SK-N-SH (cell line): ENCODE measurements around the gene ASGR1. TPM values are rescaled to one million over a fixed set of nuclear protein-coding genes. Genes with fewer than 3 reads are reported as not detected.
A peak's percentile ranks its signal among the peaks of the same experiment; 100 is the strongest.

ENCODE experiments used
- CTCF ChIA-PET: fragments of 300-600, 350-600 bp; formaldehyde crosslinking; extraction: SDS; loops from one replicate; lab custom pipeline; 2021; lab: Yijun Ruan, JAX
- POLR2A ChIA-PET: fragments of 350-600 bp; sonication (Branson Sonifier 250); formaldehyde crosslinking; extraction: SDS; loops from one replicate; lab custom pipeline; 2020; ENCODE audit warnings: antibody characterized with exemption, inconsistent platforms; lab: Yijun Ruan, JAX
- DNase-seq: peaks from one replicate; pipeline ENCODE4 v3.0.0; 2012
- H2AFZ ChIP-seq: fragments of 200-600 bp; sonication (generic); 2 replicates; pipeline ENCODE4 v1.8.1; 2016; ENCODE audit warnings: antibody characterized with exemption, mild to moderate bottlenecking, low read depth
- H3F3A ChIP-seq: fragments of 200-600 bp; sonication (generic); replicated peaks from 2 replicates; pipeline ENCODE3; 2016; ENCODE audit warnings: antibody characterized with exemption, mild to moderate bottlenecking; ENCODE audit not compliant: insufficient read depth
- H3K27ac ChIP-seq, 2 experiments: fragments of 200-500 bp in 1 of 2; fragments of 200-600 bp in 1 of 2; sonication (Bioruptor generic) in 1 of 2; sonication (generic), shearing (Covaris generic) in 1 of 2; 2 replicates each; pipeline versions ENCODE4 v1.5.1 to v1.6.1; 2014 to 2016; ENCODE audit warnings: low read depth in 2 of 2, inconsistent platforms in 1 of 2, low read length in 1 of 2, mild to moderate bottlenecking in 1 of 2, mixed read lengths in 1 of 2
- H3K27me3 ChIP-seq: fragments of 200-600 bp; sonication (generic), shearing (Covaris generic); 2 replicates; pipeline ENCODE4 v1.6.1; 2016; ENCODE audit warnings: mixed run types; ENCODE audit not compliant: insufficient read depth
- H3K36me3 ChIP-seq, 2 experiments: fragments of 200-500 bp in 1 of 2; fragments of 200-600 bp in 1 of 2; sonication (Bioruptor generic) in 1 of 2; sonication (generic) in 1 of 2; replicated peaks in 1 of 2; 2 replicates each; pipeline versions ENCODE3 to v1.5.1; 2014 to 2016; ENCODE audit warnings: low read length in 1 of 2, mild to moderate bottlenecking in 1 of 2; ENCODE audit not compliant: insufficient read depth in 2 of 2, control insufficient read depth in 1 of 2
- H3K4me1 ChIP-seq, 2 experiments: fragments of 200-500 bp in 1 of 2; fragments of 200-600 bp in 1 of 2; sonication (Bioruptor generic) in 1 of 2; sonication (generic), shearing (Covaris generic) in 1 of 2; 2 replicates each; pipeline versions ENCODE4 v1.5.1 to v1.6.1; 2014 to 2016; ENCODE audit warnings: low read depth in 1 of 2, low read length in 1 of 2, mixed run types in 1 of 2; ENCODE audit not compliant: insufficient read depth in 2 of 2, control insufficient read depth in 1 of 2
- H3K4me2 ChIP-seq: fragments of 200-600 bp; sonication (generic), shearing (Covaris generic); 2 replicates; pipeline ENCODE4 v1.6.1; 2017; ENCODE audit warnings: mixed run types
- H3K4me3 ChIP-seq, 2 experiments: fragments of 200-500 bp in 1 of 2; fragments of 200-600 bp in 1 of 2; sonication (Bioruptor generic) in 1 of 2; sonication (generic), shearing (Covaris generic) in 1 of 2; 2 replicates each; pipeline versions ENCODE4 v1.5.1 to v1.8.1; 2014 to 2016; ENCODE audit warnings: low read depth in 2 of 2, inconsistent platforms in 1 of 2, low read length in 1 of 2, mild to moderate bottlenecking in 1 of 2, mixed read lengths in 1 of 2, moderate library complexity in 1 of 2
- H3K79me2 ChIP-seq: fragments of 200-600 bp; sonication (generic); 2 replicates; pipeline ENCODE4 v1.8.1; 2017; ENCODE audit warnings: mild to moderate bottlenecking; ENCODE audit not compliant: insufficient read depth
- H3K9ac ChIP-seq: fragments of 200-600 bp; sonication (generic); 2 replicates; pipeline ENCODE4 v1.6.1; 2017; ENCODE audit warnings: mixed run types
- H3K9me2 ChIP-seq: fragments of 200-600 bp; sonication (generic); 2 replicates; pipeline ENCODE4 v1.6.1; 2017; ENCODE audit warnings: mixed run types
- H3K9me3 ChIP-seq: fragments of 200-600 bp; sonication (generic); 2 replicates; pipeline ENCODE4 v1.6.1; 2017; ENCODE audit warnings: mixed run types, mild to moderate bottlenecking, moderate library complexity
- H4K20me1 ChIP-seq: fragments of 200-600 bp; sonication (generic); 2 replicates; pipeline ENCODE4 v1.6.1; 2017; ENCODE audit warnings: mild to moderate bottlenecking, mixed run types; ENCODE audit not compliant: insufficient read depth
- EP300 ChIP-seq, 2 experiments: IDR thresholded peaks; 2 replicates each; pipeline versions ENCODE4 v1.4.0 to v1.6.1; 2012; ENCODE audit warnings: borderline replicate concordance in 1 of 2, low read depth in 1 of 2, low read length in 1 of 2
- EZH2phosphoT487 ChIP-seq: fragments of 200-600 bp; sonication (generic); IDR thresholded peaks from 2 replicates; pipeline ENCODE4 v1.6.1; 2017; ENCODE audit warnings: low read depth, mixed run types, mild to moderate bottlenecking, antibody characterized with exemption, moderate library complexity, borderline replicate concordance
- FOXJ3 ChIP-seq: sonication (generic); formaldehyde crosslinking; IDR thresholded peaks from 2 replicates; pipeline ENCODE4 v1.5.1; 2020; ENCODE audit warnings: mild to moderate bottlenecking, missing genetic modification reagents
- FOXM1 ChIP-seq: IDR thresholded peaks from 2 replicates; pipeline ENCODE4 v1.4.0; 2012; ENCODE audit warnings: low read depth, mild to moderate bottlenecking
- GATA2 ChIP-seq: sonication (generic); formaldehyde crosslinking; IDR thresholded peaks from 2 replicates; pipeline ENCODE4 v1.5.0; 2020; ENCODE audit warnings: mild to moderate bottlenecking, missing genetic modification reagents
- JUND ChIP-seq: IDR thresholded peaks from 2 replicates; pipeline ENCODE4 v1.4.0; 2012
- MAX ChIP-seq: IDR thresholded peaks from 2 replicates; pipeline ENCODE4 v1.4.0; 2012; ENCODE audit warnings: low read depth
- MXI1 ChIP-seq: IDR thresholded peaks from 2 replicates; pipeline ENCODE4 v1.6.1; 2012; ENCODE audit warnings: mild to moderate bottlenecking, low read depth, low read length, improper control_type of control experiment
- NRF1 ChIP-seq: IDR thresholded peaks from 2 replicates; pipeline ENCODE4 v1.6.1; 2012; ENCODE audit warnings: low read depth, mild to moderate bottlenecking, low read length
- POLR2AphosphoS5 ChIP-seq: IDR thresholded peaks from 2 replicates; pipeline ENCODE4 v1.6.1; 2012; ENCODE audit warnings: low read depth, low read length
- RAD21 ChIP-seq: IDR thresholded peaks from 2 replicates; pipeline ENCODE4 v1.6.1; 2012; ENCODE audit warnings: mild to moderate bottlenecking, low read length
- RCOR1 ChIP-seq: fragments of 150-350 bp; IDR thresholded peaks from 2 replicates; pipeline ENCODE4 v1.6.1; 2017; ENCODE audit warnings: antibody characterized with exemption, low read length
- RFX5 ChIP-seq: IDR thresholded peaks from 2 replicates; pipeline ENCODE4 v1.6.1; 2012; ENCODE audit warnings: mild to moderate bottlenecking, improper control_type of control experiment, low read length
- TEAD4 ChIP-seq: IDR thresholded peaks from 2 replicates; pipeline ENCODE4 v1.4.0; 2012; ENCODE audit warnings: mild to moderate bottlenecking, borderline replicate concordance; ENCODE audit not compliant: insufficient read depth
- YY1 ChIP-seq: IDR thresholded peaks from 2 replicates; pipeline ENCODE4 v1.4.0; 2012; ENCODE audit warnings: low read depth, mild to moderate bottlenecking
- WGBS: methylation state at CpG from one replicate; pipeline ENCODE4 v1.1.6; 2017; ENCODE audit warnings: low lambda C conversion rate; 5-methylcytosine and 5-hydroxymethylcytosine counted together
- polyA plus RNA-seq, 3 experiments: library from polyadenylated mRNA; depleted of rRNA; stranded (reverse); fragments of >200 nt; gene quantifications; 2 replicates each; pipeline ENCODE4 v1.2.3, GENCODE V29; 2012
- TF ChIP-seq, protein P1 (sequence below): fragments of 200-600 bp; sonication (generic); IDR thresholded peaks from 2 replicates; pipeline ENCODE4 v1.6.1; 2017; ENCODE audit warnings: antibody characterized with exemption, mild to moderate bottlenecking, moderate library complexity
- TF ChIP-seq, protein P2 (sequence below): fragments of 150-350 bp; IDR thresholded peaks from 2 replicates; pipeline ENCODE4 v1.6.1; 2016; ENCODE audit warnings: mild to moderate bottlenecking, low read depth, low read length
- TF ChIP-seq, protein P3 (sequence below): fragments of 150-350 bp; IDR thresholded peaks from 2 replicates; pipeline ENCODE4 v1.6.1; 2017; ENCODE audit warnings: antibody characterized with exemption, low read length, low read depth, borderline replicate concordance

Gene ASGR1
- polyA plus RNA-seq (2012; rRNA removed), result 2.0 and 2.1 TPM in 2 replicates
- 0.46 and 0.73 TPM in 2 replicates for polyA plus RNA-seq (2012; cell fraction: cytosol; rRNA removed)
- polyA plus RNA-seq (2012; cell fraction: nucleus; rRNA removed), result 14.5 and 19.7 TPM in 2 replicates

DNA sequence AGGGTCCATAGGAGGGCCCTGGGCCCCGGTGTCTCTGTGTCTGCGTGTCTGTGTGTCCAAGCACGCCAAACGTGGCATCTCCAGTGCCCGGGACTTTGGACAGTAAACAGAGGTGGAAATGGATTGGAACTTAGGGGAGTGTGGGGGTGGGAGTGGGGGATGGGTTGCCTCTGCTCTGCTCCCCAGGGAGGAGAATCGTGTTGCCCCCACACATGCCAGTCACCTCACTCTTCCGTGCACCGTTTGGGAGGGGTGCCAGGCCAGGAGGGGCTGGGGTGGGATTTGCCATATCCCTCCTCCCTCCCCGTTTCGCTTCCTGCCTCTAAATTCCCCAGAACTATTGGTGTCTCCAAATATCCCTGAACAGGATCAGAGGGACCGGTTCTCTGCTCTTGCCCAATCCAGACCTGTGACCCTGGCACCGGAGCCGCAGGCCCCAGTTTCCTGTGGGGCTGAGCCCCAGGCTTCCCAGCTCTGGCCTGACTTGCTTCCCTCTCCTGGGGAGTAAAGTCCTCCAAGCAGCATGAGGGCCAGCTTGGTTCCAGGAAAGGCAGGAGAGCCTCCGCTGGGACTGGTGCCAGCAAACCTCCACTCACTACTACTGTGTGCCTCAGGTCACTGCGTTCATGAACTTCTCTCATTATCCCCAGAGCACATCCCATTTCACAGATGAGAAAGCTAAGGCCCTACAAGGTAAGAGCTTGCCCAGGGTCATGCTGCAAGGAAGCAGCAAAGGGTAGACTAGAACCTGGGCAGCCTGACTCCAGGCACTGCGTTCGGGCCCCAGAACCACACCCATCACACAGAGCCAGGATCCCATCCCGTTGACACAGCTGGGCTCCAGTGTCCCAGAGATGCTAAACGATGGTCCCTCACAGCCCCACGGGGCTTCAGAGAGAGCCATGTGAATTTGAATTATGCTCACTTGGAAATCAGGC lies at the start of gene ASGR1:
Gene ASGR1 (minus strand): TSS at position 54 of the 938 bp plus-strand sequence. CDS start 807 bp downstream, outside the sequence.
- Histone ChIP-seq H3F3A (peaks cover 3% of the 10 kb centered on the region), H3K9me3 (no peaks in the 10 kb centered on the region), H3K36me3 (no peaks in the 10 kb centered on the region), H3K4me1 (peaks cover 0 to 13% of the 10 kb centered on the region in 2 experiments; a peak in 1 of 4 replicates), H3K4me3 (peak within 1 kb of the TSS in 1 of 2 experiments; percentile 38; a peak in 1 of 4 replicates), H3K4me2 (peak within 1 kb of the TSS; percentile 93), H3K27ac (no peak within 1 kb of the TSS), H2AFZ (no peak within 1 kb of the TSS), H3K27me3 (no peaks in the 10 kb centered on the region), H3K9me2 (no peaks in the 10 kb centered on the region), H4K20me1 (no peaks in the 10 kb centered on the region), H3K79me2 (no peaks in the 10 kb centered on the region), H3K9ac (no peak within 1 kb of the TSS)
- ChIA-PET CTCF (interaction anchor here (1.0 to 12.9 kb wide), 6 partner anchors 24 to 131 kb away, joined by 3 to 217 read pairs (median 10); partner anchors contain the start of gene SLC16A11), POLR2A (interaction anchor here (0.6 kb wide), 1 partner anchor 64 kb away, joined by 5 read pairs; no protein-coding TSS in a partner anchor)
- DNase-seq, result no peak
- 64% methylated on average over 18 of the region's 20 CpGs for WGBS
- TF ChIP-seq FOXM1 (no peak), POLR2AphosphoS5 (no peak), MXI1 (no peak), MAX (no peak), TEAD4 (no peak), RAD21 (no peak), EZH2phosphoT487 (no peak), FOXJ3 (CRISPR knock-in tag) (no peak)
- TF ChIP-seq, protein P1, sequence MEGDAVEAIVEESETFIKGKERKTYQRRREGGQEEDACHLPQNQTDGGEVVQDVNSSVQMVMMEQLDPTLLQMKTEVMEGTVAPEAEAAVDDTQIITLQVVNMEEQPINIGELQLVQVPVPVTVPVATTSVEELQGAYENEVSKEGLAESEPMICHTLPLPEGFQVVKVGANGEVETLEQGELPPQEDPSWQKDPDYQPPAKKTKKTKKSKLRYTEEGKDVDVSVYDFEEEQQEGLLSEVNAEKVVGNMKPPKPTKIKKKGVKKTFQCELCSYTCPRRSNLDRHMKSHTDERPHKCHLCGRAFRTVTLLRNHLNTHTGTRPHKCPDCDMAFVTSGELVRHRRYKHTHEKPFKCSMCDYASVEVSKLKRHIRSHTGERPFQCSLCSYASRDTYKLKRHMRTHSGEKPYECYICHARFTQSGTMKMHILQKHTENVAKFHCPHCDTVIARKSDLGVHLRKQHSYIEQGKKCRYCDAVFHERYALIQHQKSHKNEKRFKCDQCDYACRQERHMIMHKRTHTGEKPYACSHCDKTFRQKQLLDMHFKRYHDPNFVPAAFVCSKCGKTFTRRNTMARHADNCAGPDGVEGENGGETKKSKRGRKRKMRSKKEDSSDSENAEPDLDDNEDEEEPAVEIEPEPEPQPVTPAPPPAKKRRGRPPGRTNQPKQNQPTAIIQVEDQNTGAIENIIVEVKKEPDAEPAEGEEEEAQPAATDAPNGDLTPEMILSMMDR, result no peak

GRCh38 chr17:7228920-7229319 lies 49.8 kb upstream of the ASGR1 start:
- Histone ChIP-seq H3K9me2 (no peaks in the 10 kb centered on the region), H3K4me1 (peaks cover 9 to 10% of the 10 kb centered on the region in 2 experiments; a peak in 3 of 4 replicates), H3K4me2 (no peak overlapping the region), H2AFZ (no peak overlapping the region), H3K27ac (no peak overlapping the region), H3F3A (peaks cover 11% of the 10 kb centered on the region), H3K9me3 (no peaks in the 10 kb centered on the region), H3K79me2 (peaks cover 44% of the 10 kb centered on the region), H3K9ac (no peak overlapping the region), H3K36me3 (peaks cover 31 to 65% of the 10 kb centered on the region in 2 experiments), H3K4me3 (no peak overlapping the region), H4K20me1 (peaks cover 29% of the 10 kb centered on the region), H3K27me3 (no peaks in the 10 kb centered on the region)
- ChIA-PET CTCF (interaction anchor here (6.5 kb wide), 1 partner anchor 9 kb away, joined by 44 read pairs; the partner anchor contains the start of genes ACADVL and DLG4), POLR2A (interaction anchor here (1.3 kb wide), 1 partner anchor 8 kb away, joined by 8 read pairs; the partner anchor contains the start of gene ACADVL)
- 96% methylated on average over 14 of the region's 14 CpGs for WGBS
- no peak for DNase-seq
- TF ChIP-seq EP300 (IDR thresholded peaks at IDR 0.05; ENCODE audit: borderline replicate concordance in 1 of 2, low read depth in 1 of 2, low read length in 1 of 2) (no peak), MXI1 (no peak), FOXM1 (no peak), RFX5 (no peak), GATA2 (CRISPR knock-in tag) (no peak), TEAD4 (no peak), EZH2phosphoT487 (no peak), NRF1 (no peak), RCOR1 (no peak), JUND (no peak), MAX (no peak), YY1 (no peak)
- TF ChIP-seq, protein P2, sequence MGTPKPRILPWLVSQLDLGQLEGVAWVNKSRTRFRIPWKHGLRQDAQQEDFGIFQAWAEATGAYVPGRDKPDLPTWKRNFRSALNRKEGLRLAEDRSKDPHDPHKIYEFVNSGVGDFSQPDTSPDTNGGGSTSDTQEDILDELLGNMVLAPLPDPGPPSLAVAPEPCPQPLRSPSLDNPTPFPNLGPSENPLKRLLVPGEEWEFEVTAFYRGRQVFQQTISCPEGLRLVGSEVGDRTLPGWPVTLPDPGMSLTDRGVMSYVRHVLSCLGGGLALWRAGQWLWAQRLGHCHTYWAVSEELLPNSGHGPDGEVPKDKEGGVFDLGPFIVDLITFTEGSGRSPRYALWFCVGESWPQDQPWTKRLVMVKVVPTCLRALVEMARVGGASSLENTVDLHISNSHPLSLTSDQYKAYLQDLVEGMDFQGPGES, result no peak
- TF ChIP-seq, protein P3, sequence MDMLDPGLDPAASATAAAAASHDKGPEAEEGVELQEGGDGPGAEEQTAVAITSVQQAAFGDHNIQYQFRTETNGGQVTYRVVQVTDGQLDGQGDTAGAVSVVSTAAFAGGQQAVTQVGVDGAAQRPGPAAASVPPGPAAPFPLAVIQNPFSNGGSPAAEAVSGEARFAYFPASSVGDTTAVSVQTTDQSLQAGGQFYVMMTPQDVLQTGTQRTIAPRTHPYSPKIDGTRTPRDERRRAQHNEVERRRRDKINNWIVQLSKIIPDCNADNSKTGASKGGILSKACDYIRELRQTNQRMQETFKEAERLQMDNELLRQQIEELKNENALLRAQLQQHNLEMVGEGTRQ, result no peak
